WTC11 (cell line): ENCODE results near the gene RGS11. TPM values are rescaled to one million over a fixed set of nuclear protein-coding genes. Genes with fewer than 3 reads are reported as not detected.

Source experiments
- ATAC-seq: fragments of 200-7000 bp; cut with Tn5 transposase; 2 replicates; pipeline ENCODE4 v1.10.0; 2021; ENCODE audit warnings: mild to moderate bottlenecking, moderate library complexity
- CTCF ChIA-PET: fragments of 300-600 bp; sonication (Branson Sonifier 250); formaldehyde crosslinking; loops from one replicate; lab custom pipeline; 2021; ENCODE audit warnings: antibody characterized with exemption; lab: Charles Lee
- POLR2A ChIA-PET: fragments of 350-600 bp; sonication (Branson Sonifier 250); formaldehyde crosslinking; loops from one replicate; lab custom pipeline; 2021; ENCODE audit warnings: antibody characterized with exemption; lab: Charles Lee
- DNase-seq: peaks from one replicate; pipeline ENCODE4 v3.0.0; 2021; ENCODE audit warnings: low spot score
- H3K27ac Mint-ChIP-seq: 2 replicates; pipeline ENCODE4 v1.8.0; 2021; ENCODE audit warnings: mixed read lengths
- H3K27me3 Mint-ChIP-seq: 2 replicates; pipeline ENCODE4 v1.8.0; 2021; ENCODE audit warnings: low read depth, mild to moderate bottlenecking, moderate library complexity, mixed read lengths
- H3K36me3 Mint-ChIP-seq: 2 replicates; pipeline ENCODE4 v1.8.0; 2021; ENCODE audit warnings: mixed read lengths
- H3K4me1 Mint-ChIP-seq: 2 replicates; pipeline ENCODE4 v1.8.0; 2022; ENCODE audit warnings: mixed read lengths
- H3K4me3 Mint-ChIP-seq: 2 replicates; pipeline ENCODE4 v1.8.0; 2021; ENCODE audit warnings: mild to moderate bottlenecking, moderate library complexity, mixed read lengths
- H3K9me3 Mint-ChIP-seq: 2 replicates; pipeline ENCODE4 v1.8.0; 2021; ENCODE audit warnings: mixed read lengths
- ELF4 ChIP-seq: sonication (generic); formaldehyde crosslinking; IDR thresholded peaks from 2 replicates; pipeline ENCODE4 v1.8.1; 2022; ENCODE audit warnings: low read depth, mild to moderate bottlenecking, moderate library complexity, missing genetic modification reagents
- ESRRA ChIP-seq: sonication (generic); formaldehyde crosslinking; IDR thresholded peaks from 2 replicates; pipeline ENCODE4 v1.8.1; 2022; ENCODE audit warnings: mild to moderate bottlenecking, missing genetic modification reagents, borderline replicate concordance
- GRHL2 ChIP-seq: fragments of 250-450 bp; sonication (Bioruptor Pico); IDR thresholded peaks from 2 replicates; pipeline ENCODE4 v1.8.0; 2022; ENCODE audit warnings: mild to moderate bottlenecking, moderate library complexity; ENCODE audit not compliant: insufficient replicate concordance, severe bottlenecking
- GTF2I ChIP-seq: fragments of 250-450 bp; sonication (Bioruptor Pico); conservative IDR thresholded peaks from 2 replicates; pipeline ENCODE4 v1.4.0; 2021; ENCODE audit warnings: mild to moderate bottlenecking
- MLX ChIP-seq: sonication (generic); formaldehyde crosslinking; IDR thresholded peaks from 2 replicates; pipeline ENCODE4 v1.8.1; 2023; ENCODE audit warnings: mild to moderate bottlenecking, missing genetic modification reagents, moderate library complexity
- MXD4 ChIP-seq: fragments of 250-450 bp; sonication (Bioruptor Pico); IDR thresholded peaks from 2 replicates; pipeline ENCODE4 v1.8.0; 2021; ENCODE audit warnings: mild to moderate bottlenecking, moderate library complexity, borderline replicate concordance
- MYBL2 ChIP-seq: sonication (generic); formaldehyde crosslinking; IDR thresholded peaks from 2 replicates; pipeline ENCODE4 v1.8.1; 2023; ENCODE audit warnings: mild to moderate bottlenecking, moderate library complexity, missing genetic modification reagents
- NFYB ChIP-seq: sonication (generic); formaldehyde crosslinking; conservative IDR thresholded peaks from 2 replicates; pipeline ENCODE4 v1.8.0; 2022; ENCODE audit warnings: low read depth, missing genetic modification reagents
- NR3C1 ChIP-seq: sonication (generic); formaldehyde crosslinking; conservative IDR thresholded peaks from 2 replicates; pipeline ENCODE4 v1.8.1; 2023; ENCODE audit warnings: low read depth, mild to moderate bottlenecking, missing genetic modification reagents
- PRRX2 ChIP-seq: fragments of 250-450 bp; sonication (Bioruptor Pico); IDR thresholded peaks from 2 replicates; pipeline ENCODE4 v1.8.0; 2021; ENCODE audit warnings: mild to moderate bottlenecking
- SP1 ChIP-seq: sonication (generic); formaldehyde crosslinking; conservative IDR thresholded peaks from 2 replicates; pipeline ENCODE4 v1.8.1; 2022; ENCODE audit warnings: missing genetic modification reagents
- TCF7 ChIP-seq: sonication (generic); formaldehyde crosslinking; IDR thresholded peaks from 2 replicates; pipeline ENCODE4 v1.8.0; 2022; ENCODE audit warnings: mild to moderate bottlenecking, low read depth, missing genetic modification reagents, moderate library complexity
- ZNF219 ChIP-seq: sonication (generic); formaldehyde crosslinking; IDR thresholded peaks from 2 replicates; pipeline ENCODE4 v1.8.0; 2023; ENCODE audit warnings: missing genetic modification reagents, mild to moderate bottlenecking, borderline replicate concordance
- ZNF317 ChIP-seq: sonication (generic); formaldehyde crosslinking; IDR thresholded peaks from 2 replicates; pipeline ENCODE4 v1.8.1; 2023; ENCODE audit warnings: low read depth, mild to moderate bottlenecking, moderate library complexity, missing genetic modification reagents, borderline replicate concordance
- ZNF416 ChIP-seq: fragments of 250-450 bp; sonication (Bioruptor Pico); IDR thresholded peaks from 2 replicates; pipeline ENCODE4 v1.9.0; 2021; ENCODE audit warnings: mild to moderate bottlenecking, inconsistent platforms
- ZNF512 ChIP-seq: sonication (generic); formaldehyde crosslinking; IDR thresholded peaks from 2 replicates; pipeline ENCODE4 v1.8.1; 2022; ENCODE audit warnings: missing genetic modification reagents, borderline replicate concordance
- ZNF671 ChIP-seq: fragments of 250-450 bp; sonication (Bioruptor Pico); IDR thresholded peaks from 2 replicates; pipeline ENCODE4 v1.8.0; 2021; ENCODE audit warnings: mild to moderate bottlenecking
- total RNA-seq: library from RNA; stranded (reverse); gene quantifications from 3 replicates; pipeline ENCODE4 v1.2.3, GENCODE V29; 2021
- TF ChIP-seq, protein P1 (sequence below): sonication (generic); formaldehyde crosslinking; IDR thresholded peaks from 2 replicates; pipeline ENCODE4 v1.8.0; 2023; ENCODE audit warnings: mild to moderate bottlenecking, missing genetic modification reagents
- TF ChIP-seq, protein P2 (sequence below): fragments of 250-450 bp; sonication (Bioruptor Pico); IDR thresholded peaks from 2 replicates; pipeline ENCODE4 v2.1.2; 2022; ENCODE audit warnings: mild to moderate bottlenecking, moderate library complexity

The RGS11 gene
- total RNA-seq, 1 experiment from 2014 or later: 1.8 TPM

GRCh38 chr16:272633-273546 is 2.9 kb downstream of the RGS11 start (continued):
- no peak for TF ChIP-seq TCF7 (CRISPR knock-in tag)
- no peak for TF ChIP-seq ESRRA (CRISPR knock-in tag)
- TF ChIP-seq GTF2I (CRISPR knock-in tag): no peak
- TF ChIP-seq ZNF416 (CRISPR knock-in tag): no peak
- no peak for TF ChIP-seq GRHL2

- Mint-ChIP-seq H3K27ac (no peak overlapping the region), H3K4me1 (no peaks in the 10 kb centered on the region)
- CTCF ChIA-PET: no interaction called here
These were observed 5.1 kb downstream of the RGS11 start for GRCh38 chr16:270381-271255.

More at GRCh38 chr16:270381-271255, 5.1 kb downstream of the RGS11 start:
- no peak for ATAC-seq
- no peak for DNase-seq
- no peak overlapping the region for H3K4me3 Mint-ChIP-seq
- no peaks in the 10 kb centered on the region for H3K36me3 Mint-ChIP-seq
- TF ChIP-seq PRRX2 (CRISPR knock-in tag): no peak
- TF ChIP-seq SP1 (CRISPR knock-in tag): no peak
- no peak for TF ChIP-seq NR3C1 (CRISPR knock-in tag)
- no peak for TF ChIP-seq MYBL2 (CRISPR knock-in tag)
- no peak for TF ChIP-seq ELF4 (CRISPR knock-in tag)
- no peak for TF ChIP-seq MXD4 (CRISPR knock-in tag)
- TF ChIP-seq ZNF317 (CRISPR knock-in tag): no peak
- TF ChIP-seq, protein P1, sequence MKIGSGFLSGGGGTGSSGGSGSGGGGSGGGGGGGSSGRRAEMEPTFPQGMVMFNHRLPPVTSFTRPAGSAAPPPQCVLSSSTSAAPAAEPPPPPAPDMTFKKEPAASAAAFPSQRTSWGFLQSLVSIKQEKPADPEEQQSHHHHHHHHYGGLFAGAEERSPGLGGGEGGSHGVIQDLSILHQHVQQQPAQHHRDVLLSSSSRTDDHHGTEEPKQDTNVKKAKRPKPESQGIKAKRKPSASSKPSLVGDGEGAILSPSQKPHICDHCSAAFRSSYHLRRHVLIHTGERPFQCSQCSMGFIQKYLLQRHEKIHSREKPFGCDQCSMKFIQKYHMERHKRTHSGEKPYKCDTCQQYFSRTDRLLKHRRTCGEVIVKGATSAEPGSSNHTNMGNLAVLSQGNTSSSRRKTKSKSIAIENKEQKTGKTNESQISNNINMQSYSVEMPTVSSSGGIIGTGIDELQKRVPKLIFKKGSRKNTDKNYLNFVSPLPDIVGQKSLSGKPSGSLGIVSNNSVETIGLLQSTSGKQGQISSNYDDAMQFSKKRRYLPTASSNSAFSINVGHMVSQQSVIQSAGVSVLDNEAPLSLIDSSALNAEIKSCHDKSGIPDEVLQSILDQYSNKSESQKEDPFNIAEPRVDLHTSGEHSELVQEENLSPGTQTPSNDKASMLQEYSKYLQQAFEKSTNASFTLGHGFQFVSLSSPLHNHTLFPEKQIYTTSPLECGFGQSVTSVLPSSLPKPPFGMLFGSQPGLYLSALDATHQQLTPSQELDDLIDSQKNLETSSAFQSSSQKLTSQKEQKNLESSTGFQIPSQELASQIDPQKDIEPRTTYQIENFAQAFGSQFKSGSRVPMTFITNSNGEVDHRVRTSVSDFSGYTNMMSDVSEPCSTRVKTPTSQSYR: no peak
- TF ChIP-seq, protein P2, sequence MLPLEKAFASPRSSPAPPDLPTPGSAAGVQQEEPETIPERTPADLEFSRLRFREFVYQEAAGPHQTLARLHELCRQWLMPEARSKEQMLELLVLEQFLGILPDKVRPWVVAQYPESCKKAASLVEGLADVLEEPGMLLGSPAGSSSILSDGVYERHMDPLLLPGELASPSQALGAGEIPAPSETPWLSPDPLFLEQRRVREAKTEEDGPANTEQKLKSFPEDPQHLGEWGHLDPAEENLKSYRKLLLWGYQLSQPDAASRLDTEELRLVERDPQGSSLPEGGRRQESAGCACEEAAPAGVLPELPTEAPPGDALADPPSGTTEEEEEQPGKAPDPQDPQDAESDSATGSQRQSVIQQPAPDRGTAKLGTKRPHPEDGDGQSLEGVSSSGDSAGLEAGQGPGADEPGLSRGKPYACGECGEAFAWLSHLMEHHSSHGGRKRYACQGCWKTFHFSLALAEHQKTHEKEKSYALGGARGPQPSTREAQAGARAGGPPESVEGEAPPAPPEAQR (CRISPR knock-in tag): no peak
- TF ChIP-seq MLX: no peak
- TF ChIP-seq ZNF512 (CRISPR knock-in tag): no peak
- TF ChIP-seq ZNF671: no peak
- TF ChIP-seq NFYB (CRISPR knock-in tag): no peak
- TF ChIP-seq ZNF219 (CRISPR knock-in tag): no peak
- TF ChIP-seq, all 79 proteins: peak for 0
- H3K9me3 Mint-ChIP-seq: no peaks in the 10 kb centered on the region
- POLR2A ChIA-PET: no interaction called here
- peaks cover 17% of the 10 kb centered on the region for H3K27me3 Mint-ChIP-seq
